H9 (cell line): ENCODE measurements around the gene RNF180. TPM values are rescaled to one million over a fixed set of nuclear protein-coding genes. Genes with fewer than 3 reads are reported as not detected.

ENCODE experiments used
- DNase-seq: peaks from one replicate; pipeline ENCODE4 v3.0.0-alpha.2; 2017
- H2AFZ ChIP-seq: one replicate; pipeline ENCODE4 v1.6.1; 2013; ENCODE audit warnings: mild to moderate bottlenecking, low read length, control low read depth, moderate library complexity
- H2AK5ac ChIP-seq: 2 replicates; pipeline ENCODE4 v1.6.1; 2013; ENCODE audit warnings: low read length, control low read depth, mixed read lengths; ENCODE audit not compliant: insufficient read length
- H2BK120ac ChIP-seq: one replicate; pipeline ENCODE4 v1.6.1; 2013; ENCODE audit warnings: low read depth, mild to moderate bottlenecking, low read length, control low read depth, inconsistent platforms; ENCODE audit not compliant: poor library complexity, severe bottlenecking
- H2BK12ac ChIP-seq: 2 replicates; pipeline ENCODE4 v1.6.1; 2013; ENCODE audit warnings: low read length, control low read depth, mixed read lengths, low read depth; ENCODE audit not compliant: insufficient read length
- H2BK15ac ChIP-seq: 2 replicates; pipeline ENCODE4 v1.6.1; 2013; ENCODE audit warnings: low read depth, low read length, control low read depth
- H2BK20ac ChIP-seq: one replicate; pipeline ENCODE4 v1.6.1; 2013; ENCODE audit warnings: low read depth, mild to moderate bottlenecking, low read length, control low read depth, inconsistent platforms; ENCODE audit not compliant: poor library complexity, severe bottlenecking
- H2BK5ac ChIP-seq: 2 replicates; pipeline ENCODE4 v1.6.1; 2013; ENCODE audit warnings: low read length, control low read depth, mixed read lengths; ENCODE audit not compliant: insufficient read length
- H3K14ac ChIP-seq: 2 replicates; pipeline ENCODE4 v1.6.1; 2013; ENCODE audit warnings: low read length, control low read depth; ENCODE audit not compliant: insufficient read depth
- H3K18ac ChIP-seq: 2 replicates; pipeline ENCODE4 v1.6.1; 2013; ENCODE audit warnings: low read depth, mild to moderate bottlenecking, mixed read lengths, low read length, control low read depth; ENCODE audit not compliant: insufficient read length
- H3K23ac ChIP-seq: 2 replicates; pipeline ENCODE4 v1.6.1; 2013; ENCODE audit warnings: low read length, control low read depth, mixed read lengths, low read depth; ENCODE audit not compliant: insufficient read length
- H3K23me2 ChIP-seq: 2 replicates; pipeline ENCODE4 v1.6.1; 2013; ENCODE audit warnings: low read depth, mild to moderate bottlenecking, mixed read lengths, low read length, control low read depth; ENCODE audit not compliant: insufficient read length, poor library complexity, severe bottlenecking
- H3K27ac ChIP-seq: 2 replicates; pipeline ENCODE4 v1.5.1; 2013; ENCODE audit warnings: low read length, control low read depth, mixed read lengths, low read depth; ENCODE audit not compliant: insufficient read length
- H3K27me3 ChIP-seq: 2 replicates; pipeline ENCODE4 v1.6.1; 2013; ENCODE audit warnings: low read length, control low read depth, inconsistent platforms; ENCODE audit not compliant: insufficient read depth
- H3K4ac ChIP-seq: 2 replicates; pipeline ENCODE4 v1.6.1; 2013; ENCODE audit warnings: low read depth, mild to moderate bottlenecking, control low read depth, inconsistent platforms, low read length, moderate library complexity
- H3K4me1 ChIP-seq: 2 replicates; pipeline ENCODE4 v1.6.1; 2013; ENCODE audit warnings: low read length, control low read depth, inconsistent platforms; ENCODE audit not compliant: insufficient read depth
- H3K4me2 ChIP-seq: 2 replicates; pipeline ENCODE4 v1.6.1; 2013; ENCODE audit warnings: low read length, control low read depth, mixed read lengths; ENCODE audit not compliant: insufficient read length, insufficient read depth
- H3K56ac ChIP-seq: 2 replicates; pipeline ENCODE4 v1.6.1; 2013; ENCODE audit warnings: low read depth, mild to moderate bottlenecking, mixed read lengths, low read length, control low read depth; ENCODE audit not compliant: insufficient read length
- H3K79me1 ChIP-seq: 2 replicates; pipeline ENCODE4 v1.6.1; 2013; ENCODE audit warnings: low read depth, mild to moderate bottlenecking, moderate library complexity, low read length, control low read depth, inconsistent platforms; ENCODE audit not compliant: insufficient read depth, poor library complexity, severe bottlenecking
- H3K79me2 ChIP-seq: 2 replicates; pipeline ENCODE4 v1.6.1; 2013; ENCODE audit warnings: low read length, control low read depth, inconsistent platforms; ENCODE audit not compliant: insufficient read depth
- H3K9ac ChIP-seq: 2 replicates; pipeline ENCODE4 v1.6.1; 2013; ENCODE audit warnings: low read length, control low read depth, mixed read lengths; ENCODE audit not compliant: insufficient read length; ENCODE audit errors: extremely low read depth
- H3K9me3 ChIP-seq: one replicate; pipeline ENCODE4 v1.6.1; 2013; ENCODE audit warnings: low read depth, low read length, inconsistent platforms; ENCODE audit not compliant: control insufficient read depth
- H3T11ph ChIP-seq: one replicate; pipeline ENCODE4 v1.6.1; 2013; ENCODE audit warnings: mild to moderate bottlenecking, low read length, control low read depth, inconsistent platforms
- H4K20me1 ChIP-seq: one replicate; pipeline ENCODE4 v1.6.1; 2013; ENCODE audit not compliant: control insufficient read depth, insufficient read length, insufficient read depth
- H4K5ac ChIP-seq: 2 replicates; pipeline ENCODE4 v1.6.1; 2013; ENCODE audit warnings: low read depth, mild to moderate bottlenecking, mixed read lengths, low read length, control low read depth; ENCODE audit not compliant: insufficient read length
- H4K8ac ChIP-seq: replicated peaks from 2 replicates; pipeline ENCODE4 v1.6.1; 2013; ENCODE audit warnings: low read length, control low read depth, mixed read lengths, low read depth; ENCODE audit not compliant: insufficient read length
- H4K91ac ChIP-seq: 2 replicates; pipeline ENCODE4 v1.6.1; 2013; ENCODE audit warnings: low read depth, mild to moderate bottlenecking, moderate library complexity, mixed read lengths, low read length, control low read depth; ENCODE audit not compliant: insufficient read length
- H3K27ac Mint-ChIP-seq, 3 experiments: 2 replicates in 2 of 3; 3 replicates in 1 of 3; pipeline ENCODE4 v1.8.0; 2020 to 2021; ENCODE audit warnings: mixed read lengths in 3 of 3, mild to moderate bottlenecking in 1 of 3, moderate library complexity in 1 of 3
- H3K27me3 Mint-ChIP-seq: 2 replicates; pipeline ENCODE4 v1.8.0; 2021; ENCODE audit warnings: low read depth, mild to moderate bottlenecking, moderate library complexity, mixed read lengths
- H3K36me3 Mint-ChIP-seq, 3 experiments: 2 replicates in 2 of 3; 3 replicates in 1 of 3; pipeline ENCODE4 v1.8.0; 2020 to 2021; ENCODE audit warnings: low read depth in 3 of 3, mixed read lengths in 3 of 3; ENCODE audit not compliant: insufficient read depth in 1 of 3
- H3K4me1 Mint-ChIP-seq, 2 experiments: 2 replicates each; pipeline ENCODE4 v1.8.0; 2020; ENCODE audit warnings: mixed read lengths in 2 of 2
- H3K4me3 Mint-ChIP-seq, 2 experiments: 2 replicates in 1 of 2; 3 replicates in 1 of 2; pipeline ENCODE4 v1.8.0; 2020 to 2021; ENCODE audit warnings: mild to moderate bottlenecking in 2 of 2, mixed read lengths in 2 of 2, moderate library complexity in 1 of 2
- H3K9me3 Mint-ChIP-seq, 2 experiments: 2 replicates in 1 of 2; 3 replicates in 1 of 2; pipeline ENCODE4 v1.8.0; 2020; ENCODE audit warnings: mild to moderate bottlenecking in 2 of 2, mixed read lengths in 2 of 2, moderate library complexity in 1 of 2
- WGBS: extraction: QIAGEN DNeasy Blood & Tissue Kit; methylation state at CpG from one replicate; pipeline ENCODE4 v1.1.7; 2013; ENCODE audit warnings: missing lambda C conversion rate, low lambda C conversion rate, mixed read lengths; ENCODE audit not compliant: insufficient read length; ENCODE audit errors: extremely low coverage; 5-methylcytosine and 5-hydroxymethylcytosine counted together
- total RNA-seq: library from RNA; stranded (reverse); gene quantifications from 2 replicates; pipeline ENCODE4 v1.2.1, GENCODE V29; 2021
- TF ChIP-seq, protein P1 (sequence below): fragments of 200-600 bp; sonication (generic); conservative IDR thresholded peaks from 3 replicates; pipeline ENCODE4 v1.8.0; 2021; ENCODE audit warnings: antibody characterized with exemption, mild to moderate bottlenecking

The RNF180 gene
- total RNA-seq, 1 experiment from 2014 or later, result 2.5 TPM

DNA sequence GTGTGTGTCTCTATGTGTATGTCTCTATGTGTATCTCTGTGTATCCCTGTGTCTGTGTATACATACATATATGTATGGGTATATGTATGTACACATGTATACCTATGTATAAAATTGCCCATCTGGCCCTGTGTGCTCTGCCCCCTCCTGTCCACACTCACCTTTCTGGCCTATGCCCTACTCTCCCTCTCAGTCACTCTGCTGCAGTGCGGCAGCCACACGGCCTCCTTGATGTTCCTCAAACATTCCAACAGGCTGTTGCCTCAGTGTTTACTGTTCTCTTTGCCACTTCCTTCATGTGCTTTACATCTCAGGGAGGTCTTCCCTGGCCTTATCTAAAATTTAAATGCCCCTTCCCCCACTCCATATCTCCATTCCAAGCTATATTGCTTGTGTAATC lies 18.3 kb upstream of the RNF180 start:
- H3T11ph ChIP-seq, result no peak overlapping the region
- H3K4me1 ChIP-seq, result no peaks in the 10 kb centered on the region
- H3K9me3 ChIP-seq, result no peaks in the 10 kb centered on the region
- Mint-ChIP-seq H3K4me3 (no peak overlapping the region), H3K27me3 (no peaks in the 10 kb centered on the region; the same call in 1 of the 2 replicates), H3K4me1 (no peaks in the 10 kb centered on the region), H3K36me3 (no peaks in the 10 kb centered on the region; a peak in 1 of 7 replicates), H3K27ac (no peak overlapping the region), H3K9me3 (peaks cover under 1 to 2% of the 10 kb centered on the region in 2 experiments; a peak in 2 of 5 replicates)
- WGBS, result no CpG with 5 or more reads among the region's 2 CpGs
- H2BK15ac ChIP-seq, result no peak overlapping the region
- no peaks in the 10 kb centered on the region for H3K23me2 ChIP-seq
- no peaks in the 10 kb centered on the region for H3K27me3 ChIP-seq
- H4K20me1 ChIP-seq, result no peaks in the 10 kb centered on the region
- no peak overlapping the region for H2BK120ac ChIP-seq
- no peak for DNase-seq
- no peak overlapping the region for H3K27ac ChIP-seq
- H3K9ac ChIP-seq, result no peak overlapping the region
- no peak overlapping the region for H3K56ac ChIP-seq
- H3K79me1 ChIP-seq, result no peaks in the 10 kb centered on the region
- H2AFZ ChIP-seq, result no peak overlapping the region
- TF ChIP-seq, protein P1, sequence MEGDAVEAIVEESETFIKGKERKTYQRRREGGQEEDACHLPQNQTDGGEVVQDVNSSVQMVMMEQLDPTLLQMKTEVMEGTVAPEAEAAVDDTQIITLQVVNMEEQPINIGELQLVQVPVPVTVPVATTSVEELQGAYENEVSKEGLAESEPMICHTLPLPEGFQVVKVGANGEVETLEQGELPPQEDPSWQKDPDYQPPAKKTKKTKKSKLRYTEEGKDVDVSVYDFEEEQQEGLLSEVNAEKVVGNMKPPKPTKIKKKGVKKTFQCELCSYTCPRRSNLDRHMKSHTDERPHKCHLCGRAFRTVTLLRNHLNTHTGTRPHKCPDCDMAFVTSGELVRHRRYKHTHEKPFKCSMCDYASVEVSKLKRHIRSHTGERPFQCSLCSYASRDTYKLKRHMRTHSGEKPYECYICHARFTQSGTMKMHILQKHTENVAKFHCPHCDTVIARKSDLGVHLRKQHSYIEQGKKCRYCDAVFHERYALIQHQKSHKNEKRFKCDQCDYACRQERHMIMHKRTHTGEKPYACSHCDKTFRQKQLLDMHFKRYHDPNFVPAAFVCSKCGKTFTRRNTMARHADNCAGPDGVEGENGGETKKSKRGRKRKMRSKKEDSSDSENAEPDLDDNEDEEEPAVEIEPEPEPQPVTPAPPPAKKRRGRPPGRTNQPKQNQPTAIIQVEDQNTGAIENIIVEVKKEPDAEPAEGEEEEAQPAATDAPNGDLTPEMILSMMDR, result no peak
- no peak overlapping the region for H2AK5ac ChIP-seq
- H4K5ac ChIP-seq, result no peak overlapping the region
- no peak overlapping the region for H3K14ac ChIP-seq
- no peak overlapping the region for H3K18ac ChIP-seq
- no peaks in the 10 kb centered on the region for H3K79me2 ChIP-seq
- no peak overlapping the region for H2BK20ac ChIP-seq
- H4K91ac ChIP-seq, result no peak overlapping the region
- no peak overlapping the region for H2BK12ac ChIP-seq
- no peak overlapping the region for H3K4ac ChIP-seq
- H2BK5ac ChIP-seq, result no peak overlapping the region
- H3K23ac ChIP-seq, result no peak overlapping the region
- H3K4me2 ChIP-seq, result no peak overlapping the region
- H4K8ac ChIP-seq, result no peak overlapping the region
